Ecto neural progenitor cell (in vitro differentiated cells): ENCODE measurements around the gene VSTM5.
"Not testable (repeated sequence)": the region's sequence is repeated elsewhere in the genome, so short reads cannot be mapped to it uniquely, and the experiment has no call there.

ENCODE experiments used
- DNase-seq: peaks from one replicate; pipeline ENCODE4 v3.0.0-alpha.2; 2018; ENCODE audit warnings: low spot score

VSTM5 gene, protein sequence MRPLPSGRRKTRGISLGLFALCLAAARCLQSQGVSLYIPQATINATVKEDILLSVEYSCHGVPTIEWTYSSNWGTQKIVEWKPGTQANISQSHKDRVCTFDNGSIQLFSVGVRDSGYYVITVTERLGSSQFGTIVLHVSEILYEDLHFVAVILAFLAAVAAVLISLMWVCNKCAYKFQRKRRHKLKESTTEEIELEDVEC

DNA sequence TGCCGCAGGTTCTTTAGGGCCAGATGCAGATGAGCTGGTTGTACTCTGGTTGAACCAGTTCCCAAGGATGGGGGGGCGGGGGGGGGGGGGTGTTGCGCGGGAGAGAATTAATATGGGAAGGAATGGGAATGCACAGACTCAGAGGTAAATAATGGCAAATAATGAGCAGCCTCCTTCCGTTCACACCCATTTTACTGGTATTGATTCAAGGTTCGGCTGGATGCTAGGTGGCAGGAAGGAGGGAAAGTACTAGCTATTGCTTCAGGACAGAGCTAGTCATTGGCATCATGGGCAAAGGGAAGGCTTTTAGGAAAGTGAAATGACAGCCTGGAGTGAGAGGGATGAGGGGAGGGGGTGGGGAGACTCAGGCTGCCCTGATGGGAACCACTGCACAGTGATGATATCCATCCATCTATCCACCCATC, at the start of gene VSTM5:
Gene VSTM5 (minus strand): TSS at position 25 of the 425 bp plus-strand sequence. CDS start 116 bp downstream, outside the sequence.
- no peak for DNase-seq

DNA sequence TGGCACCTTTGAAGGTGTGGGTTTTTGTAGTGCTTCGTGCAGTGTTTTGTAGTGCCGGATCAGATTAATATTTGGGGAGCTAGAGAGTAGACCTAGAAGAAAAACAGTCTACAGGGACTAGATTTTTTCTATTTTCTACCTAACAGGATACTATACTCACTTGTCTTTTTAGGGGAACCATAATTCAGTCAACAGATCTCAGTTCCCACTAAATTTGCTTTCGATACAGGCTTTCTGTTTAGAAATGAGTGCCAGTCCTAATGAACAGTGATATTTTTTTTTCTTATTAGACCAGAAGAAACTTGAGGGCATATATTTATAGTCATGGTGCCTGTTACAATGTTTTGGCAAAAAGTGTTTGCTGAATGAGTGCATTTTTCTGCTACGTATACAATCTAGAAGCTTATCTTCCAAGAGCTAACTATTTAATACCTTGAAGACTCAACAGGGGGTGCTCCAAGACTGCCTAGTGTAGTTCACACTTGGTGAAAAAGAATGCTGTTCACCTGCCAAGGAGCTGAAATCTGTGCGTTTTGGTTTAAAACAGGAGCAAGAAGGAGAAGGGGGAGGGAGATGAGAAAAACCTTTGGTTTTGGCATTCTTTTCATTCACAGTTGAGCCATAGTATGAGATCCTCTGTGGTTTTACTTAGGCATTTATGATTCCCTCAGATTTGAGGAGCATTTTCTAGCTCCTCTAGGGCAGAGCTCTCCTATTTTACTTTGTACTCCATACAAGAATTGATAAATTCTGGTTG, 44.9 kb upstream of the VSTM5 start:
- no peak for DNase-seq

DNA sequence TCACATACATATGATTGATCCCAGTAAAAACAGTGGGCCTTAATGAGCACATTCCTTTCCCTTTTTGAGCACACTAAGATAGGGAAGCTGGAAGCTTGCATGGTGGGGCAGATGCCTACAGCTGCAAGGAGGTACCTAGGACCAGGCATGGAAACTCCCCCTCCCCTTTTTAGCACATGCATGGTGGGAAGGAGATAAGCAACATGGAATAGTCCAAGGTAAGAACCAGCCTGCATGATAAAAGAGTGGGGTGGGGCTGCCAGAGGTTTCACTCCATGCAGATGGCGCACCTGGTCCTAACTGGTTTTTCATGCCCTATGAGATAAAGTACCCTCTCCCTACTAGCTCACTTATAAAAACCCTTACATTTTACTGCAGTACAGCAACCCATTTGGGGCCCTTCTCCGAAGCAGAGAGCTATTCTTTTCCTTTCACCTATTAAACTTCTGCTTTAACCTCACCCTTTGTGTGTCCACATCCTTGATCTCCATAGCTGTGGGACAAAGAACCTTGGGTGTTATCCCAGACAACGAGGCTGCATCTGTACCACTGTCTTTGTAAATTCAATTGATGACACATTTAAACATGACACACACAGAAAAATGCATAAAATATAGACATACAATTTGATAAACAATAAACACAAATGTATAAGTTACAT, 40.1 kb upstream of the VSTM5 start:
- no peak for DNase-seq

DNA sequence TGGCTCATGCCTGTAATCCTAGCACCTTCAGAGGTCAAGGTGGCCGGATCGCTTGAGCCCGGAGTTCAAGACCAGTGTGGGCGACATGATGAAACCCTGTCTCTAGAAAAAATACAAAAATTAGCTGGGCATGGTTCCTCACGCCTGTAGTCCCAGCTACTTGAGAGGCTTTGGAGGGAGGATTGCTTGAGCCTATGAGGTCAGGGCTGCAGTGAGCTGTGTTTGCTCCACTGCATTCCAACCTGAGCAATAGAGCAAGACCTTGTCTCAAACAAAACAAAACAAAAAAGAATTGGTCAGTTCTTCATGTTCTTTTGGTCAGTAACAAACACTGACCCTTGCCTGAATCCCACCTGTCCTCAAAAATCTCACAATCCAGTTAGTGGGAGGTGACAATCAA, 36.7 kb upstream of the VSTM5 start:
- no peak for DNase-seq

DNA sequence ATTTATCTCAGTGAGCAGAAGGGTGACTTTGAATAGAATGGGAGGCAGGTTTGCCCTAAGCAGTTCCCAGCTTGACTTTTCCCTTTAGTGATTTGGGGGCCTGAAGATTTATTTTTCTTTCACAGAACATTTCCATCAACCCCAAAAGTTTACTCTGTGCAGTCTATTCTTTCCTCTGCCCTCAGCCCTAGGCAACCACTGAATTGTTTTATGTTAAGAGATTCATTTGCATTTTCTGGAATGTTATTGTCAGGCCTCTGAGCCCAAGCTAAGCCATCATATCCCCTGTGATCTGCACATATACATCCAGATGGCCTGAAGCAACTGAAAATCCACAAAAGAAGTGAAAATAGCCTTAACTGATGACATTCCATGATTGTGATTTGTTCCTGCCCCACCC, 28.7 kb upstream of the VSTM5 start:
- not testable (repeated sequence) for DNase-seq

DNA sequence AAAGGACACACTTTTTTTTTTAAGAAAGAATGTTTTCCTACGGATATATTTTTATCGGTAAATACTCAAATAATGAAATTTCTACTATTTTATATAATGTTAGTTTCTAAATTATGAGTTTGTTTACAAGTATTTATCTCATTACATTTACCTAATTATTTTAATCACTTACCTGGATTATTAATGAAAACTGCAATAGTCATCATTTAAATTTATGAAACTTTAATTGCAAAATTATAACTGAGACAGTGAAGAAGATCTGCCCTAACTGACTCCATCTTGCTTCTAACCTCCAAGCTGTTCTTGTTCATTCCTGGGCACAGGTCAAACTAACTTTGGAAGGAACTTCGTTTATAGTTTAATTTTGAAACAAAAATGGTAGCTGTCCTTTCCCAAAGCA, 25.2 kb upstream of the VSTM5 start:
- no peak for DNase-seq

DNA sequence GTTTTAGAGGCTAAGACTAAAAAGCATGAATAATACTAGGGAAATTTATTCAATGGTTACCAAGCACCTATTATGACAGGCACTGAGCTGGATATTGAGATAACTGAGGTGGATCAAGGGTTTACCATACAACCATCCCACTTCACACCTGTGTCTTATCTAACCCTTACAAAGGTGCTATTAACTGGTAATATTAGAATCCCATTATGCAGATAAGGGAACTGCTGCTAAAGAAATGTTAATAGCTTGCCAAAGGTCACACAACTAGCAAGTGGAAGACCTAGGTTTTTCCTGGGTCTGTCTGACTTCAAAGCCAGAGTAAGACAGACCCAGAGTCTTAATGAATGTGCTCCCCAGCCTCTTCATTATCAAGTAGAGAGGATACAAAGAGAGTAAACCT, 21.1 kb upstream of the VSTM5 start:
- DNase-seq = no peak

DNA sequence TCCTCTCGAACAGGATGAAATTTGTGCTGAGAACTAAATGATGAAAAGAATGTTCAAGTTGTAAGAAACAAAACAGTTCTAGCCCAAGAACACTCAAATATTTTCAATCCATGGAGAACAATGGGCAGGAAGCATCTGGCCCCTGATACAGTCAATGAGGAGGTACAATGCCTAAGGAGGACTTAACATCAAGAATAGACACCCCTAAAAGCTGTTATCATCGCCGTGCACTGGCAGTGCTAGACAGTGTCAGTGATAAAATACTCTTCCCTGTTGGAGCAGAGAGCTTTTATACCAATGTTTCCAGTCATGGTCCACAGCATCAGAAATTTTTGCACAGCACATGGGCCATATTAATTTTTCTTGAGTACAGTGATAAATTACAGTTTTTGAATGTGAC, 20.2 kb upstream of the VSTM5 start:
- no peak for DNase-seq

DNA sequence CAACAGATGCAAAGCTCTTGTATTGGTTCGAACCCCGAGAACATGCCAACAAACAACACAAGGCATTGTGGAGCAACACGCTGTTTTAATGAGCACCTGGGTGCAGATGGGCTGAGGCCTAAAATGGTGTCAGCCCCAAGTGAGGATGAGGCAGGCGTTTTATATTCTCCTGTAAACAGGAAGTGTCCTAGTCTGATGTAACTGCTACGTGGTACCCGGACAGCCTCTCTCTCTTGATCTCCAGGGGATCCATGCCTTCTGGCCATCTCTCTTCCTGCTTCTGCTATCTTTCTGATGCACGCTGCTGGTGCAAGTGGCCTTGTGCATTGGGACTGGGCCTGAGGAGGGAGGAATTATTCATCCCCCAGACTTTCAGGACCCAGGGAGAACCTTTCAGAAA, 19.4 kb upstream of the VSTM5 start:
- DNase-seq = no peak

DNA sequence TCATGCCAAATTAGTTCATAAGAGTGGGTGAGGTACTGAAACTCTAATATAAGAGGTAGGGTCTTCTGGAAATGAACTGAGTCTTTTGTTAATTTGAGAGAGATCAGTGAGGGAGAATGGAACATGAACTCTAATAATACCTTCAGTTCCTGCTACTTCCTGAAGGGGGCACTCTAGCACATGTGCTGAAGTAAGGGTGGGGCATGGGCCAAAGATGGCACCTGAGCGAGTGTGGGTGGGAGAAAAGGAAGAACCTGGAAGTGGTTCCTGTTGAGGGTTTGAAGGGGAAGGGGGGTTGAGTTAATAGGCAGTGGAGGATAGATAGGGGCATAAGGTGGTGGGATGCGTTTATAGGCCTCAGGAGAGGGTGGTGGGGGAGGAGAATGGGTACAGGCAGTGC, 18.0 kb upstream of the VSTM5 start:
- DNase-seq = not testable (repeated sequence)

DNA sequence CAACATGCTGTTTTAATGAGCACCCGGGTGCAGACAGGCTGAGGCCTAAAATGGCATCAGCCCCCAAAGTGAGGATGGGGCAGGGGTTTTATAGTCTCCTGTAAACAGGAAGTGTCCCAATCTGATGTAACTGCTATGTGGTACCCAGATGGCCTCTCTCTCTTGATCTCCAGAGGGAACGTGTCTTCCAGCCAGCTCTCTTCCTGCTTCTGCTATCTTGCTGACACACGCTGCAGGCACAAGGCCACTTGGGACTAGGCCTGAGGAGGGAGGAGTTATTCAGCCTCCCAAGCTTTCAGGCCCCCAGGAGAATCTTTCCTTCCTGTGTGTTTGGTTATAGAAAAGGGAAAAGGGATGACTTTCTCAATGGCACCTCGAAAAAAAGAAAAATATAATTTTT, 11.4 kb upstream of the VSTM5 start:
- no peak for DNase-seq

DNA sequence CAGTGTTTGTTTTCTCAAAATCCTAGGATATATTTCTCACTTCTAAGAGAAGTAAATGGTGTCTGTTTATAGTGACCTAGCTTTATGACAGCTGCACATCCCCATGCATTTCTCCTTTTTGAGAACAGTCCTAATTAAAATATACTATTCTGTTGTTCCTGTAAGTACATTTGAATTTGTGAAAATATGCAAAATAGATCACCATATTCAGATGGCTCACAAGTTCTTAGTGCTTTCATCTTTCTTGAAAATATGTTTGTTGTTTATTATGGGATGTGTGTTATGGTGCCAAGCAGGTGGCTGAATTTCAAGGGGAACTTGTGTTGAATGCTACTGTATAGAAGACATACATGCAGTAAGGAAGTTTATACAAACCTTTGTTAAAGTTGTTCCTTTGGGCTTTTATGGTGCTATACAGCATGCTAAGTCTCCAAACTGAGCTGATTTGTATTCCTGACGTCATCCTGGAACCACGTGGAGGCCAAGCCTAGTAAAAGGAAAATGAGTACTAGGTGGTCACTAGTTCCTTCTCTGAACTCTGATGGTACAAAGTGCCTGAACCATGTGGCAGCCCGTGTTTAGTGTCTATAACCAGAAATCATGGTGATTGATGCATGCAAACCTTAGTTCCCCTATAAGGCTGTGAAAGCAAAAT, 7.8 kb upstream of the VSTM5 start:
- DNase-seq = peak; percentile 12

DNA sequence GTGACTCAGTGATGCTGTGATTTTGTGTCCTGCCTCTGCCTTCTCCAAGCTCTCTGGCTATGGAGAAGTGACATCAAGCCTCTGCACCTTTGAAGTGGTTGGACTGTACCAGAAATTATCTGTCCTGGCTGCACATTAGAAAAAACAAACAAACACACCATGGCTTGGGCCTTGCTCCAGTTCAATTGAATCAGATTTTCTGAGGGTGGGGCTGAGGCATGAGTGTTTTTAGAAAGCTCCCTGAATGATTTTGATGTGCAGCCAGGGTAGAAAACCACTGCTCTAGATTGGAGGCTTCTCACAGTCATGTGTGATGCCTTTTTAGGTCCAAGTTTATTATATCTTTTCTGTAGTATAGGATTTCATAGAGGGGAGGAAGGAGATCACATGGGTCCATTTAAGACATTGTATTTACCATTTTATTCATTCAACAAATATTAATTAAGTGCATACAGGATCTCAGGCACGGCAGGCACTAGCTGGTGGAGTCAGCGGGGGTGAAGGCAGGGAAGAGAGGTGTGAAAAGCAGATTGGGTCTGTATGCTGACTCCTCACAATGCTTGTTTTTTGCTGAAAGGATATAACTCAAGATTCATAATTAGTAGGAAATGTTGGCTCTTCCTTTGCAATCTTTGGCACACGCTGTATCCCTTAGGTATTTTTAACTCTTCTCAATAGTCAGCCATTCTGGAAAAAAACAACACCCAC, 7.1 kb upstream of the VSTM5 start:
- DNase-seq = no peak

DNA sequence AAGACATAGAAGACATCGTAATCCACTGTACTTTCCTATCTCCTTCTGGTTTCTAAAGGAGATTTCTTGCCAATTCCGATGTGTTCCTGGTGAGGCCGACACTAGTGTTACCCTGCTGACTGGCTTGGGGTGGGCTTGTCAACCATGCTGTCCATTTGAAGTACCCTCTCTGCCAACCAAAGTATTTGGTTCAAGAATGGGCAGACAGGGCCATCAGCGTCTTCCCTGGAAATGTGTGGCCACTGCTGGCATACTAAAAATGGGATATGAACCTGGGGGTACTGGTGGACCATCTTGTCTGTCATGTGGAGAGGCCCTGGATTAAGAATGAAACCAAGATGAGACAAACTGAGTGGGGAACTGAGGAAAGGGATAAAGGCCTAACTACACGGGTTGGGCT, 1.8 kb upstream of the VSTM5 start:
- DNase-seq = no peak

DNA sequence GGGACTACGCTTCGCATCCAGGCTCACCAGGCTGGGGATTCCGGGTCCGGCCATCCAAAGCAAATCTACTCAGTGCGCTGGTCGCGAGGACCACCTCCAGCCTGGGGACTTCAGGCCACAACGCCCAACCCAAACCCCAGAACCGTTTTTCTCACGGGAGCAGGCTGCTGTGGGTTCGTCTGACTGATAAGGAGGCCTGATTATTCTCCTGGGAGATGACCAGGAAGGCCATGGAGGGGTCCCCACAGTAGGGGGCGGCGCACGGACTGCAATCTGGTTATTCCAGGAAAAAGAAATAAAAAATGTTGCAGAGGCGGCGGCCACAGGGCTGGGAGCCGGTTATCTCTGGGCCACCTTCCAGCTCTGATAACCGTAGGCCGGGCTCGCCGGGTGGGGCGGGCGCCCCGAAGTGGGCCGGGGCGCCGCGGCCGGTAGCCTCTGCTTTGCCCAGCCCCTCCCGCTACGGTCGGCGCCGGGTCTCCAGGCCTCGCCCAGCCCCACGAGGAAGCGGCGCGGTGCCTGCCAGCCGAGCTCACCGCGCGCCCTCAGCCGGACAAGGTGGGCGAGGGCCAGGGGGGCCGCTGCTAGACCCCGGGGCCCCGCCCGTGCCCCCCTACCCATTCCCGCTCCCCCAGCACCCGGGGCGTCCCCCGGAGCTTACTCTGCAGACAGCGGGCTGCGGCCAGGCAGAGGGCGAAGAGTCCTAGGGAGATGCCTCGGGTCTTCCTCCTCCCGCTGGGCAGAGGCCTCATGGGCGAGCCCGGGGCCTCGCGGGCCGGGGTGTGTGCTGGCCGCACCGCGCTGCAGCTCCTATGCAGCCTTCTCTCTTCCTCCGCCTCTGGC, 446 bp downstream of the VSTM5 start:
- DNase-seq = peak; percentile 65

DNA sequence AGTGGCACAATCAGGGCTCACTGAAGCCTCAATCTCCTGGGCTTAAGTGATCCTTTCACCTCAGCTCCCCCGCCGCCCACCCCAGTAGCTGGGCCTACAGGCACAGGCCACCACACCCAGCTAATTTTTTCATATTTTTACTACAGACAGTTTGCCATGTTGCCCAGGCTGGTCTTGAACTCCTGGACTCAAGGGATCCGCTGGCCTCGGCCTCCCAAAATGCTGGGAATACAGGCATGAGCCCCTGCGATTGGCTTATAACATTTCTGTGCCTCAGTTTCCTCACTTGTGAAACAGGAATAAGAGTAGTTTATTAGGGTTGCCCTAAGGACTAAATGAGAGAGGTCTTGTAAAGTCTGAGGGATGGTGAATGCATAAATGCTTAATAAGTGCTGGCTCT, 1.2 kb downstream of the VSTM5 start:
- DNase-seq = no peak

DNA sequence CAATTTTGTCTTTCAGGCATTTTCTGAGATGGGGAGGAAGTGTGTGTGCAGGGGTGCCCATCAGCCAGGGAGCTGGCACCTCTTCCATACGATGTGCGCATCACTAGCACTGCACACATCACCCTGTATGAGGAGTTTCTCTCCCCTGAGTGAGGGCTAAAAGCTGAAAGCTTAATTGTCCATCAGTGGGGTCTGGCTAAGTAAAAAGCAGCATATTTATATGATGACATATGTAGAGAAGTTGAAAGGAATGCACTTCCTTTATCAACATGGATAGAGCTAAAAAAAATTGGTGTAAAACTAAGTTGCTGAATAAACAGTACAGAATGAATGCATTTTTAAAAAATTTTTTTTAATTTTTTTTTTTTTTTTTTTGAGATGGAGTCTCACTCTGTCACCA, 4.0 kb downstream of the VSTM5 start:
- no peak for DNase-seq

DNA sequence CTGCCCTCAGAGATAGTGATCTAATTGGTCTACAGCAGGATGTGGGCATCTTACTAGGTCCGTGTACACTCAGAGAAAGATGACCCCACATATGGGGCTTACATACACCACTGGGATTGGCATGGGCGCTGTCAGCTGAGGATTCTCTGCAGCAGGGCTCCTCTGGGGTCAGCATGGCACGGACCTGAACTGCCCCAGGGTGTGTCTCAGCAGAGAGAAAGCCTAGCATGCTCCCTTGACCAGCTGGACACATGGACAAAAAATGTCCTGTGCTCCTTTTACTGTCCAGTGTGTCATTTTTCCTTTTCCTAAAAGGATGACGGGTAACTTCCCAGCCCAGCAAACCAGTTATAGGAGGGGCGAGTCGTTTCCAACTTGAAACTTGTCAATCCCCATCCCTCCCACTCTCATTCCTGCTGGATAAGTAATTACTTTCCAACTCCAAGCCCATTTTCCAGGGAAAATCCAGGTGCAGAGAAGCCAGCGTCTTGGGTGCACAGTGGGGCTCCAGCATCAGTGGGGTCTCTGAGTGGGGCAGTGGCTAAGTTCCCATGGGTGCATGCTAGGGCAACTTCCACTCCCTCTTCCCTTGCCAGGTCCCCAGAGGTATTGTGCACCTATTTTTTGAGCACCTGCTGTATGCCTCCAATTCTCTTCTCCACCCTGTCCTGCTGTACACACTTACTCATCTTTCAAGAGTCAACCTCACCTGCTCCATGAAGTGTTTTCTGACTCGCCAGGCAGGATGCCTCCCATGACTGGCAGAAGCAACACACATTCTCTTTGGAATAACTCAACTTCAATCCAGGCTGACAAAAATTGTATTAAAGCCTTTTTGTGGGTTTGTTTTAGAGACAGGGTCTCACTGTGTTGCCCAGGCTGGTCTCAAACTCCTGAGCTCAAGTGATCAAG, 5.0 kb downstream of the VSTM5 start:
- no peak for DNase-seq

DNA sequence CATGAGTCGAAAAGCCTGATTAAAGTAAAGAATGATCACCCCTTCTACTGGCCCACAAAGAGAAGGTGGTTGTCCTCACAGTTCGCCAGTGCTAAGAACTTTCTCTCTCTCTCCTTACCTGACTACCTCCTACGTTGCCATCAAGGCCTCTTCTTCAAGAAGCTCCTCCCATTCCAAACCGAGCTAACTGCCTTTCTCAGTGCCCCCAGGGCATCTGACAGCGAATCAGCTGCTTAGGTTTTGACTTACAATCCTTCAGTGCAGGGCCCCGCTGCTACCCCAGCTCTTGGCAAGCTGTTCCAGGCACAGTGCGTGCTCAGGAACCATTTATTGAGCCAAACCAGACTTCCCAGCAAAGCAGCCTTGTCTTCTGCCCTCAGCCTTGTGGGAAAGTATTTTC, 5.8 kb downstream of the VSTM5 start:
- DNase-seq = no peak

DNA sequence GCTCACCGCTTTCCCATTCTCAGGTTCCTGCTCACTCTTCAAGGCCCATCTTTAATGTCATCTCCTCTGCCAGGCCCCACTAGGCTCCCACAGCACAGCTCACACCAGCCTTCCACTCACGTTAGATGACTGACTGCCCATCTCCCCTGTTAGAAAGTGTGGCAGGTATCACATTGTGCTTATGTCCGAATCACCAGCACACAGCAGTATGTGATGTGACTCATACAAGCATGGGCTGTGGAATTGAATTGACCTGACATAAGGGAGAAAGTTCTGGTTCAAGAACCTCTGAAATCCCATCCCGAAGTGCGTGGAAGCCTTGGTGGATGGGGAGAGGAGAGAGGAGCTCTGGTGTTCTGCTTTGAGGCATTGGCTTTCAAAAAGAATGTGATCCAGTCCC, 6.5 kb downstream of the VSTM5 start:
- no peak for DNase-seq
